ENCODE data around the gene FH.

The FH gene

DNA sequence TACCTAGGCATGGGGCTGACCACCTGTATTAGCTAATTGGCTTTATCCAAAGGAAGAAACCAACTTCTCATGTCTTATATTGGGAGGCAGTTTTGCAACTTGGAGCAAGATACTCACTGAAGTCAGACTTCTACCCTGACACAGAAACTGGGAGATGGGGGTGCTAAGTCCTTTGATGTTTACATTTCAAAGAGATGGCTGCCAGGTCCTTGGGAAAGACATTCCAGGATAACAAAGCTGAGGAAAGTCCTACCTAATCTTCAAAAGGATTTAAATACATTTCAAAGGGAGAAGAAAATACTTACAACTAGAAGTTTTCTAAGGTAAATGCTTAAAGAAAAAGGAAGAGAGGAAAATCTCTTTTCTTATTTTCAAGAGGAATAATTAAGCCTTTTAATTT is 62.1 kb downstream of the FH start:
- no peak for DNase-seq (ENCODE audit: low spot score)

DNA sequence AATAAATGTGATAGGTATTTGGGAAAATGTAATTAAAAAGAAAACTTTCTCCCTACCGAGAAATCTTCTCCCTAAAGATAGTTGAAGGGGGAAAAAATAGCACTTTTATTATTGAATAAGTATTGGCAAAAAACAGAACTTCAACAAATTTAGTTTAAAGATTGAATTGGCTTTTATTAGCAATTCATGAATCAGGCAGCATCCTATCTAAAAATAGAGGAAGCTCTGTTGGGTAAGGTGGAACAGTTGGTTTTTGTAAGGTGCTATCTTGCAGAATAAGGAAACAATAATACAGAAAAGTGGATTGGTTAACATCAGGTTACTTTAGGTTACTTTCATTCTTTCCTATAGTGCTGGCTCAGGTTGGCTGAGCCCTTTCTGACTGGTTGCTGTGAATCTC is 62.8 kb downstream of the FH start:
- no peak for DNase-seq (ENCODE audit: low spot score)

- DNase-seq (ENCODE audit: low spot score), result no peak
These were observed 65.8 kb downstream of the FH start for GRCh38 chr1:241453732-241454131.

- no peak for DNase-seq (ENCODE audit: low spot score)
These were observed 67.6 kb downstream of the FH start for GRCh38 chr1:241451956-241452355.

All from hepatic stellate cell (primary cell).